GM19455 (cell line): ENCODE results near the gene ATP13A4.

ENCODE experiments used
- ATAC-seq: cut with Tn5 transposase; IDR thresholded peaks from one replicate; pipeline ENCODE4 v1.9.1; 2021; ENCODE audit not compliant: unreplicated experiment

ATP13A4 gene

GRCh38 chr3:193499801-193500485 is 54.8 kb downstream of the ATP13A4 start:
- no peak for ATAC-seq

- no peak for ATAC-seq
Observed at GRCh38 chr3:193499136-193499770, 55.4 kb downstream of the ATP13A4 start.

DNA sequence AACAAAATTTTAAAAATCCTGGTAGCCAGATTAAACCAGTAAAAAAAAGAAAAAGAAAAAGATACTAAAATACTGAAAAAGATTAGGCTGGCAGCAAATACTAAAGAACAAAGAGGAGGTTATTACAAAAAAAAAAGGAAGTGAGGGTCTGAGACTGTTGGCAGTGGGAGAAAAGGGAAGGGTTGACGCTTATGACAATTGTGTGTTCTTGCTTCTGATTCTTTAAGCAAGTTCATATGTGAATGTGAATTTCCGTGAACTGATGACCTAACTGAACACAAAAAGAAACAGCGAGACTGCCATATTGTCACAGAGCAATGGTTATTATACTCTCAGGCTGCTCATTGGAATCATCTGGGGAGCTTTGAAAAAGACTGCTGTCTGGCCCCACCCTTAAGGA is 56.5 kb downstream of the ATP13A4 start:
- ATAC-seq: no peak

GRCh38 chr3:193496658-193497057 is 58.0 kb downstream of the ATP13A4 start:
- ATAC-seq: no peak

- no peak for ATAC-seq
Observed at GRCh38 chr3:193491026-193491425, 63.7 kb downstream of the ATP13A4 start.

- ATAC-seq: no peak
Observed at GRCh38 chr3:193490580-193490979, 64.1 kb downstream of the ATP13A4 start.

GRCh38 chr3:193489949-193490348 is 64.7 kb downstream of the ATP13A4 start:
- ATAC-seq: no peak

GRCh38 chr3:193488741-193489140 is 66.0 kb downstream of the ATP13A4 start:
- ATAC-seq: no peak

GRCh38 chr3:193483988-193484539 is 70.6 kb downstream of the ATP13A4 start:
- ATAC-seq: no peak

GRCh38 chr3:193481436-193481835 is 73.3 kb downstream of the ATP13A4 start:
- ATAC-seq: no peak

- ATAC-seq: no peak
Observed at GRCh38 chr3:193474446-193474845, 80.2 kb downstream of the ATP13A4 start.

GRCh38 chr3:193470710-193471109 is 84.0 kb downstream of the ATP13A4 start:
- no peak for ATAC-seq

DNA sequence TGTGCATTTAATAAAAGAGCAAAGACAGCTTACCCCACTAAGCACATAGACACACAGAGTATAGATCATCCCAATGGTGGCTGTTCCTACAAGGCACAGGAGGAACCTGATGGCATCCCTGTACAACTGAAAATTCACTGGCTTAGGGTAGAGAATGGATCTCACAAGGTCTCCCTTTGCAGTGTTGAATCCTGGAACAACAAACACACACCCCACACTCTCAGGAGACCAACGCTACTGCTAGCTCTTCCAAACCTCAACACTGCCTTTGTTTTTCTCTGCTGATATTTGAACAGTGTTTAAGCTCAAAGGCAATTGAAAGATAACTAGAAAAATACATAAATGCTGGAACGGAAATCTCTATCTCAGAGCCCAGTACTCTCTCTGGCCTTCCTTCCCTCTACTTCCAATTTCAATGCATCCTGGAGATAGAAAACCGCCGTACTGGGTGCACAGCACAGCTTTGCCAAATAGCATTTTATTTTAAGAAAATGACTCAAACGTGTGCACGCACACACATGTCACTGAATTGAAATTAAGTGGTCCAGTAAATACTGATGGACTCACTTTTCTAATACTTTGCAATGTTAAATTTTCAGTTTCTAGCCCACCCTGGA is 88.6 kb downstream of the ATP13A4 start:
- ATAC-seq: no peak

GRCh38 chr3:193464889-193465288 is 89.8 kb downstream of the ATP13A4 start:
- ATAC-seq: no peak

DNA sequence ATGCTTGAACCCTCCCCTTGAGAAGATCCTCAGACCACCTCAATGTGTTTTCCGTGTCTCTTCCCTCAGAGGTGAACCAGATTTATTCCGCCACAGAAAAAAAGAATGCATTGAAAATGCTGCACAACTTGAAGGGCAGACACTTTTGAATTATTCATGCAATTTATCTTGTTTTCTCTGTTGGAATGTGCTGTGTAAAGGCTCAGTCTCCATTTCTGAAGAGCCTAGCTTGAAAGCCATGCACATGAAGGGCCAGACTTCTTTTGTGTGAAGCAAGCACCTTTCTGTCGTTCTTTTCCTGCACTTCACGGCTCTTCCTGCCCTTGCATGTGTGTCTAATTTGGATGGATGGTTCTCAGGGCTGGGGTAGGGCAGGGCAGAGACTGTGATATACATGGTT is 97.2 kb downstream of the ATP13A4 start:
- no peak for ATAC-seq

- no peak for ATAC-seq
Observed at GRCh38 chr3:193452338-193452737, 102.4 kb downstream of the ATP13A4 start.

GRCh38 chr3:193451902-193452301 is 102.8 kb downstream of the ATP13A4 start:
- no peak for ATAC-seq

GRCh38 chr3:193446965-193447602 is 107.6 kb downstream of the ATP13A4 start:
- ATAC-seq: no peak

- no peak for ATAC-seq
Observed at GRCh38 chr3:193439423-193439822, 115.3 kb downstream of the ATP13A4 start.

DNA sequence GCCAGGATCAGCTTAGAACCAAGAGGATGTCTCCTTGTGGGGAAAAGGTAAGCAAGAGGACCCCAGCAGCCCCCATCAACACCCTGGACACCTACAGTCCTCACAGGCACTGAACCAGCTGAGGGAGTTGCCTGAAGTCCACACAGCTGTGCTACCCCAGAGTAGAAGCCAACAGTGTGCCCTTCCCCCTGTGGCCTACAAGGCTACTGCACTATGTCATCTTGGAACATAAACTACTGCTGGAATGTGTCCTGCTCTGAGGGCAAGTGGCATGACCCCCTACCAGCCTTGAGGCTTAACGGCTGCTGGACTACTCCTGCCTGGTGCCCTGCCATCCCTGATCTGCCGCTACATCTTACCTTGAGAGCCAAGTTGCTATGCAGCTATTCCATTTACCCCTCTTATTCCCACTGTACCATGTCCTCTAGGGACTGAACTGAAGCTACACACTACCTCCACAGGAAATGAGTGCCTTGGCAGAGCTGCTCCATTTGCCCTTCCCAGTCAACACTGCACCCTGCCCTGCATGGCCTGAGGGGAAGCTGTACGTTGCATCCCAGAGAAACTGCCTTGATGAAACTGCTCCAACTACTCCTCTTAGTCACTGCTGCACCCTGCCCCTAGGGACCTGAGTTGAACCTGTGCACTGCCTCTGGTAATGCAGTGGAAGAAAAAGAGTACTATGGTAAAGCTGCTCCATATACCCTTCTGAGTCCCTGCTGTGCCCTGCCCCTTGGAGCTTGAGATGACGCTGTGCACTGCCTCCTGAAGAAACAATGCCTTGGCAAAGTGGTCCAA is 135.9 kb downstream of the ATP13A4 start:
- ATAC-seq: no peak

- ATAC-seq: no peak
Observed at GRCh38 chr3:193416629-193417028, 138.1 kb downstream of the ATP13A4 start.
